ENCODE results near the gene PLK5.

DNA sequence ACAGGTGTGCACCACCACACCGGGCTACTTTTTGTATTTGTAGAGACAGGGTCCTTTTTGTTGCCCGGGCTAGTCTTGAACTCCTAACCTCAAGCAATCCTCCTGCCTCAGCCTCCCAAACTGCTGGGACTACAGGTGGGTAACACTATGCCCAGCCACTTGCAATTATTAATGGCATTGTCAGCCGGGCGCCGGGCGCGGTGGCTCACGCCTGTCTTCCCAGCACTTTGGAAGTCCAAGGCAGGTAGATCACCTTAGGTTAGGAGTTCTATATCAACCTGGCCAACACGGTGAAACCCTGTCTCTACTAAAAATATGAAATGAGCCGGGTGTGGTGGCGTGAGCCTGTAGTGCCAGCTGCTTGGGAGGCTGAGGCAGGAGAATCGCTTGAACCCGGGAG lies 47.0 kb downstream of the PLK5 start:
- no peak for TF ChIP-seq POLR2A (IDR thresholded peaks at IDR 0.05)
- TF ChIP-seq, protein P1, sequence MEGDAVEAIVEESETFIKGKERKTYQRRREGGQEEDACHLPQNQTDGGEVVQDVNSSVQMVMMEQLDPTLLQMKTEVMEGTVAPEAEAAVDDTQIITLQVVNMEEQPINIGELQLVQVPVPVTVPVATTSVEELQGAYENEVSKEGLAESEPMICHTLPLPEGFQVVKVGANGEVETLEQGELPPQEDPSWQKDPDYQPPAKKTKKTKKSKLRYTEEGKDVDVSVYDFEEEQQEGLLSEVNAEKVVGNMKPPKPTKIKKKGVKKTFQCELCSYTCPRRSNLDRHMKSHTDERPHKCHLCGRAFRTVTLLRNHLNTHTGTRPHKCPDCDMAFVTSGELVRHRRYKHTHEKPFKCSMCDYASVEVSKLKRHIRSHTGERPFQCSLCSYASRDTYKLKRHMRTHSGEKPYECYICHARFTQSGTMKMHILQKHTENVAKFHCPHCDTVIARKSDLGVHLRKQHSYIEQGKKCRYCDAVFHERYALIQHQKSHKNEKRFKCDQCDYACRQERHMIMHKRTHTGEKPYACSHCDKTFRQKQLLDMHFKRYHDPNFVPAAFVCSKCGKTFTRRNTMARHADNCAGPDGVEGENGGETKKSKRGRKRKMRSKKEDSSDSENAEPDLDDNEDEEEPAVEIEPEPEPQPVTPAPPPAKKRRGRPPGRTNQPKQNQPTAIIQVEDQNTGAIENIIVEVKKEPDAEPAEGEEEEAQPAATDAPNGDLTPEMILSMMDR (IDR thresholded peaks at IDR 0.05), result no peak
